Measurements from ENCODE around the gene TNFRSF11A.

The TNFRSF11A gene

DNA sequence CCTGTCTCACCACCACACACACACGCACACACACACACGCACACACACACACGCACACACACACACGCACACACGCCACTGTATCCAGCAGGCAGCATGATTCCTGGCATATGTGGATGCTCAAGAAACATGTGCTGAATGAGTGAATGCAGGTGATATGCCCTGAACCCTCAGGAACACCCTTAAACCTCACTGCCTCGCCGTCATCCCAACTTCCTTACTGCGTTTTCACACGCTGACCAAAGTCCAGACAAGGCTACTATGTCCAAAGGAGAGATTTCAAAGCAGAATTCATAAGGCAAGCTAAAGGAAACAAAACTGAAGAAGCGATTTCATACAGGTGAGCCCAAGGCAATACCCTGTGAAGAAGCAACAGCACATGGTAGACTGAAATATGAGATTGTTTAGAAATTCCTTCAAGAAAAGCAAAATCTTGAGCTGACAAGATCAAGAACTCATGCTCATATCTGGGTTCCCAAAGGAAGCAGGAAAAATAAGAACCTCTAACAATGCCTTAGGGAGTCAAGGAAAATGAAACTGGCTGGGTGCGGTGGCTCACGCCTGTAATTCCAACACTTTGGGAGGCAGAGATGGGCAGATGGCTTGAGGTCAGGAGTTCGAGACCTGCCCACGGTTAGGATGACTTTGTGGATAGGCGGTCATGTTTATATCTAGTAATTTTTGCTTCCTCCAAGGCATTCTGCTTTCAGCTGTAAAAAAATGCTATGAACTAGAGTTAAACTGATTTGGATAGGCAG lies 69.1 kb downstream of the TNFRSF11A start:
- no peaks in the 10 kb centered on the region; the same call in 1 of the 2 replicates for H3K4me1 ChIP-seq (ENCODE audit: insufficient read depth, low read length)

DNA sequence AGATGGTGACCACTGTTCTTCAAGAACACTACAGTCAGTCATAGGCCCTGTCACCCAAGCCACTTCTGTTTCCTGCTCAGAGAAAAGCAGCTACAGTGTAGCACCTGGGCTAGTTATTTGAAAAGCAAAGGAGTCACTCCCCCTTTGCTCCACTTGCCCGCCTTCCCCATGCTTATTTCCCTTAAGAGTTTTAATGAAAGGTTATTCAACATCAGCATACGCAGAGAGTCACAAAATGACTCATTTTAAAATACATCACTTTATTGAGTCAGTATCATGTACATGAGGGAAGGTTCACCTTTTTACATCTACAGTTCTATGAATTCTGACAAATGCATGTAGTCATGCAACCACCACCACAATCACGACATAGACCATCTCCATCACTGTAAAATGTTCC lies 71.3 kb downstream of the TNFRSF11A start:
- Histone ChIP-seq H3K36me3 (ENCODE audit: insufficient read depth, low read length) (no peaks in the 10 kb centered on the region), H3K9ac (ENCODE audit: low read depth, low read length) (no peak overlapping the region), H3K4me1 (ENCODE audit: insufficient read depth, low read length) (peaks cover 7% of the 10 kb centered on the region; the same call in 1 of the 2 replicates), H3K9me3 (ENCODE audit: control insufficient read depth, insufficient read depth, low read length) (peaks cover 3% of the 10 kb centered on the region; the same call in 1 of the 2 replicates)

More for the DNA sequence above, 69.1 kb downstream of the TNFRSF11A start:
- no peaks in the 10 kb centered on the region for H3K36me3 ChIP-seq (ENCODE audit: insufficient read depth, low read length)
- H3K9ac ChIP-seq (ENCODE audit: low read depth, low read length): no peak overlapping the region
- H3K9me3 ChIP-seq (ENCODE audit: control insufficient read depth, insufficient read depth, low read length): peaks cover 8% of the 10 kb centered on the region

DNA sequence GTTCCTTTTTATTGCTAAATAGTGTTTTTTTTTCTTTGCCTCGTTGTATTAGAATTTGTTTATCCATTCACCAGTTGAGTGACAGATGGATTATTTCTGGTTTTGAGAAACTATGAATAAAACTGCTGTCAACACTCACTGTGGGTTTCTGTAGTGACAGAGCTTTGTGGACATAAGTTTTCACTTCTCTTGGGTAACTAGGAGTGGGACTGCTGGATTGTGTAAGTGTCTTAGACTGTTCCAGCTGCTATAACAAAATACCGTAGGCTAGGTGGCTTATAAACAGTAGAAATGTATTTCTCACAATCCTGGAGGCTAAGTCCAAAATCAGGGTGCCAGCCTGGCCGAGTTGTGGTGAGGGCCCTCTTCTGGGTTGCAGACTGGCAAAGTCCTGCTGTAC lies 71.9 kb downstream of the TNFRSF11A start:
- Histone ChIP-seq H3K9ac (ENCODE audit: low read depth, low read length) (no peak overlapping the region), H3K36me3 (ENCODE audit: insufficient read depth, low read length) (no peaks in the 10 kb centered on the region), H3K9me3 (ENCODE audit: control insufficient read depth, insufficient read depth, low read length) (no peaks in the 10 kb centered on the region), H3K4me1 (ENCODE audit: insufficient read depth, low read length) (peaks cover 7% of the 10 kb centered on the region; the same call in 1 of the 2 replicates)

DNA sequence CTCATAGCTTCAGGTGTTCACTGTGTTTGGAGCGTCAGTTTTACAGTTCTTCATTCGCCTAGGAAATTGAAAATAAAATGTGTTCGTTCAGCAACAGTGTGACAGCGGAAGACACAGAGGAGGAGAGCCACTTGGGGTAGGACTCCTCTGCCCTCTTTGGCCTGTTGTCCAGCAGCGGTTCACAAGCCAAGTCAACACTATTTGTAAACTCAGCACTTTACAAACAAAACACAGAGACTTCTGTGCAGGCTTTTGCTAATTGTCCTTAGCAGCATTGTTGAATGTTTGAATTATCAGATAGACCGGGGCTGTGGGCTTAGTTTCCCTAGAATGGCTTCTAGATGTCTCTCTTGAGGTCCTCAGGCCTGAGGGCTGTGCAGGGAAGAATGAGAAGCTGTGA lies 73.2 kb downstream of the TNFRSF11A start:
- Histone ChIP-seq H3K36me3 (ENCODE audit: insufficient read depth, low read length) (no peaks in the 10 kb centered on the region), H3K9ac (ENCODE audit: low read depth, low read length) (no peak overlapping the region), H3K4me1 (ENCODE audit: insufficient read depth, low read length) (peaks cover 7% of the 10 kb centered on the region; the same call in 1 of the 2 replicates), H3K9me3 (ENCODE audit: control insufficient read depth, insufficient read depth, low read length) (no peaks in the 10 kb centered on the region)

DNA sequence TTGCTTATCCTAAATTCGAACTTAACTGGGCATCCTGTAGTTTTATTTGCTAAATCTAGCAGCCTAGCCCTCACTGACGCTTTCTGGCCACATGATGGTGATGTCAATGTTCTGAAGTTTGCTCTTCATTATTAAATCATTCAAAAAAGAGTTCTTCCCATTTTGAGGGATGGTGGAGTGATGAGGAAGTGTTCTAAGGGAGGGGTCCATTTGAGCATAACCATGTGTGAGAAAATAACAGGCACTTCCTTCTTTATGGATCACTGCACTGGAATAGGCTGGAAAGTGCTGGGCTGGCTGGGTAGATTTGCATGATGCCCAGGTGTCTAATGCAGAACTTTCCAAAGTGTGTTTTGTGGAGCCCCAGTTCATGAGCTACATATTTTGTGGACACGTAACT lies 74.2 kb downstream of the TNFRSF11A start:
- H3K36me3 ChIP-seq (ENCODE audit: insufficient read depth, low read length): no peaks in the 10 kb centered on the region
- H3K9ac ChIP-seq (ENCODE audit: low read depth, low read length): no peak overlapping the region
- peaks cover 7% of the 10 kb centered on the region; the same call in 1 of the 2 replicates for H3K4me1 ChIP-seq (ENCODE audit: insufficient read depth, low read length)
- H3K9me3 ChIP-seq (ENCODE audit: control insufficient read depth, insufficient read depth, low read length): no peaks in the 10 kb centered on the region

DNA sequence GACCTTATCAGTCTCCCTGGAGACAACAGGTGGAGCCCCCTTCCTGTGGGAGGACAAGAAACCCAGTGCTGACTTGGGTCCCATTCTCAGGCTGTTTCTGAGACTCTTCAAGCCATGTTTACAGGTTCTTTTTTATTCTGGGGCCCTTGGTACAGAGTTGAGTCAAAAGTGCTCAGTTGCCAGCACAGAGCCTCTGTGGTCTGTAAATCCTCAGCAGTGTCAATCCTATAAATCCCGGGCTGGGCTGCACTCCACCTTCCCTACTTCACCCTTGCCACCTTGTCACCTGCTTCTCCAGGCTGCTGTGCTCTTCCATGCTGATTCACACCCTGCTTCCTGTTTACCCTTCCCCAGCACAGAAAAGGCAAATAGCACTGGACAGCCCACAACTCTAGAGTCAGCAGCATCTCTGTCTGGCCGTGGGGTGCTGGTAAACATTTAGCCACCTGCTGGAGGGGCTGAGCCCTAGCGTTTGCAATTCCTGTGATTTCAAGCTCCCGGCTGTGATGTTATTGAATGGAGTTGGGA lies 74.7 kb downstream of the TNFRSF11A start:
- Histone ChIP-seq H3K9ac (ENCODE audit: low read depth, low read length) (no peak overlapping the region), H3K36me3 (ENCODE audit: insufficient read depth, low read length) (no peaks in the 10 kb centered on the region), H3K9me3 (ENCODE audit: control insufficient read depth, insufficient read depth, low read length) (no peaks in the 10 kb centered on the region), H3K4me1 (ENCODE audit: insufficient read depth, low read length) (peaks cover 7% of the 10 kb centered on the region; the same call in 1 of the 2 replicates)

DNA sequence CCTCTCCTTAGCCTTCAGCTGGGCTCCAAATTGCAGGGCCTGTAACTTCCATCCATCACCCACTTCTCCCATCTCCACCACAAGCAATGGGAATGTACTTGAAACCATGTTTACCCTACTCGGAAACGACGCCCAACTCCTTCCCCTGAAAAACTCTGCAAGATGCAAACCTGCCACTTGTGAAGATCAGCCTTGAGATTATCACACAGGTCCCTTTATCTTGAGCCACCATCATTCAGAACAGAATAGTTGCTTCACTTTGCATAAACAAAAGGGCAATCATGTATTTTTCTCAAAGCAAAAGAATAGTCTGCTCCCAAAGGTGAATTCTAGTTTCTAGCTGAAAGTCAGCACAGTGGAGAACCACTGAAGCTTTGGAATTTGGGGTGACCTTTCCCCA lies 75.8 kb downstream of the TNFRSF11A start:
- Histone ChIP-seq H3K36me3 (ENCODE audit: insufficient read depth, low read length) (no peaks in the 10 kb centered on the region), H3K4me1 (ENCODE audit: insufficient read depth, low read length) (peaks cover 7% of the 10 kb centered on the region; the same call in 1 of the 2 replicates), H3K9me3 (ENCODE audit: control insufficient read depth, insufficient read depth, low read length) (no peaks in the 10 kb centered on the region), H3K9ac (ENCODE audit: low read depth, low read length) (no peak overlapping the region)

DNA sequence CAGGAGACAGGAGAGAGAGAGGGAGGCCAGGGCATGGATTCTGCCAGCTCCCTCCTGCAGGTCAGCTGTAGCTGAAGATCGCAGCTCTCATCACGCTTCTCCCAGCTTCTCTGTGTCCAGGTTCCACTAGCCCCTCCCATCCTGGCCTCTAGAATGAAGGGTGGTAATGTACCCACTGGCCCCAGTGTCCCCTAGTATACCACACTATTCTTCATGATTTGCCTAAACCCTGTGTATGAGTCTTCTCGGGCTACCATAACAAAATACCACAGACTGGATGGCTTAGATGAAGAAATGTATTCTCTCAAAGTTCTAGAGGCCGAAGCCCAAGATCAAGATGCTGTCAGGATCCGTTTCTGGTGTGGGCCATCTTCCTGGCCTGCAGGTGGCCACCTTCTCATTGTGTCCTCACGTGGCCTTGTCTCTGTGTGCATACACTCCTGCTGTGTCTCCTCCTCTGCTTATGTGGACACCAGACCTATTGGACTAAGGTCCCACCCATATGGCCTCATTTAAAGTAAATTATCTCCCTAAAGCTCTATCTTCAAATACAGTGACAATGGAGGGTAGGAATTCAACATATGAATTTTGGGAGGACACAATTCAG lies 77.3 kb downstream of the TNFRSF11A start:
- H3K36me3 ChIP-seq (ENCODE audit: insufficient read depth, low read length): no peaks in the 10 kb centered on the region
- no peak overlapping the region for H3K9ac ChIP-seq (ENCODE audit: low read depth, low read length)
- H3K9me3 ChIP-seq (ENCODE audit: control insufficient read depth, insufficient read depth, low read length): no peaks in the 10 kb centered on the region
- peaks cover 7% of the 10 kb centered on the region; the same call in 1 of the 2 replicates for H3K4me1 ChIP-seq (ENCODE audit: insufficient read depth, low read length)

DNA sequence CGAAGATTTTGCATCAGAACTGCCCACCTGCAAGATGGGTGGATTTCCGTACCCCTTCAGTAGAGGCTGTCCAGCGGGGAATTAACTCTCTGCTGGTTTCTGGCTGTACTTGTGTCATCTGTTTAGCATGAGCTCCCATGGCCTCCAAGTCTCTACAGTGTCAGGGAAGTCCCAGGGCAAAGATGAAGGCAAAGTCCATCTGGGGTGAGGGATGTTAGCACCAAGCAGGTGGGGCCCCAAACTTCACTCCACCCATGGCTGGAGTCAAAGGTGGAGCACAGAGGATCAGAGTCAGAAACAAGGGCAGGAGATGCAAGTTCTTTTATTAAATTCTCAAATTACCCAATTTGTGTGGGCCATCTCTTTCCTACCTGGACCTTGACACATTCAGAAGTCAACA lies 78.0 kb downstream of the TNFRSF11A start:
- H3K4me1 ChIP-seq (ENCODE audit: insufficient read depth, low read length): peaks cover 7% of the 10 kb centered on the region; the same call in 1 of the 2 replicates

DNA sequence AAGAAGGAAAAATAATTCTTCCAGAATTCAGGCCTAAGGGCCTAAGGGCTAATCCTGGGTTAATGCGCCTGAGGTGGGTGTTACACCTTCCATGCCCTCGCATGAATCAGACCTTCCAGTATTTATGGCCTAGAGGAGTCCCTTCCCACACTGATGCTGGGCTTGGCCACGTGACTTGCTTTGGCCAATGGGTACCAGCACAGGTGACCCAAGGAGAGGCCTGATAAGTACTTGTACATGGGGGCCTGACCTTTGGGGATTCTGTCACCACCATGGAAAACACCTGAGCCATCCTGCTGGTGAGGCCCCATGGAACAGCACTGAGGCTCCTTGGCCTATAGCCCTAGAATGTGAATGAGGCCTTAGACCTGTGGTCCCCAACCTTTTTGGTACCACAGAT lies 79.8 kb downstream of the TNFRSF11A start:
- no peaks in the 10 kb centered on the region for H3K9me3 ChIP-seq (ENCODE audit: control insufficient read depth, insufficient read depth, low read length)
- peaks cover 1% of the 10 kb centered on the region; the same call in 1 of the 2 replicates for H3K4me1 ChIP-seq (ENCODE audit: insufficient read depth, low read length)
- no peak overlapping the region for H3K9ac ChIP-seq (ENCODE audit: low read depth, low read length)
- no peaks in the 10 kb centered on the region for H3K36me3 ChIP-seq (ENCODE audit: insufficient read depth, low read length)

More for the DNA sequence above, 78.0 kb downstream of the TNFRSF11A start:
- Histone ChIP-seq H3K9me3 (ENCODE audit: control insufficient read depth, insufficient read depth, low read length) (no peaks in the 10 kb centered on the region), H3K36me3 (ENCODE audit: insufficient read depth, low read length) (no peaks in the 10 kb centered on the region), H3K9ac (ENCODE audit: low read depth, low read length) (no peak overlapping the region)

DNA sequence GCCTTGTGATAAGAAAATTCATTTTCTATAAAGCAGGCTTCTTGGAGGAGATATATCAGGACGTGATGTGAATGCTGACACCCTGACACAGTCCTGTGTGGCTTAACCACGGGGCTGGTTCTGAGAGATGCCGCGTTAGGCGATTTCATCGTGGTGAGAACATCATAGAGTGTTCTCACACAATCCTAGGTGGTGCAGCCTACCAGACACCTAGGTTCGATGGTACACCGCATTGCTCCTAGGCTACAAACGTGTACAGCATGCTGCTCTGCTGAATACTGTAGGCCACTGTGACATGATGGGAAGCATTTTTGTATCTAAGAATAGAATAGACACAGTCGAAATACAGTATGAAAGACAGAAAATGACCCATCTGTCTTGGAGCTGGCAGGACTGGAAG lies 82.5 kb downstream of the TNFRSF11A start:
- Histone ChIP-seq H3K36me3 (ENCODE audit: insufficient read depth, low read length) (no peaks in the 10 kb centered on the region), H3K9me3 (ENCODE audit: control insufficient read depth, insufficient read depth, low read length) (no peaks in the 10 kb centered on the region), H3K9ac (ENCODE audit: low read depth, low read length) (no peak overlapping the region), H3K4me1 (ENCODE audit: insufficient read depth, low read length) (no peaks in the 10 kb centered on the region)

DNA sequence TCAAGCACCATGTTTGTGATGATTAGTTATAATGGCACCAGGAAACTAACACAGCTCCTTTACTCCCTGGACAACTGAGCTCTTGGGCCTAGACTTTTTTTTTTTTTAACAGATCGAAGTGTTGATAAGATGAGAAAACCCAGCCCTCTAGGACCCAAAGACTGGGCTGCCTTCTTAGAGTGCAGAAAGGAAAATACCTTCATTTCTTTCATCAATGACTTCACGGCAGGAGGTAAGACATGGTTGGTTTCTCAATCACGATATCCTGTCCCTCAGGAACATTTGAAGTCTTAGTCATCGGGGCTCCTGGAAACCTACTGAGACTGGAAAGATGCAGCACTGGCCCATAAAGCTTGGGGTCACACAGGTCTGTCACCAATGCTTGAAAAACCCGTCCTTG lies 84.7 kb downstream of the TNFRSF11A start:
- Histone ChIP-seq H3K9me3 (ENCODE audit: control insufficient read depth, insufficient read depth, low read length) (no peaks in the 10 kb centered on the region), H3K9ac (ENCODE audit: low read depth, low read length) (no peak overlapping the region)

DNA sequence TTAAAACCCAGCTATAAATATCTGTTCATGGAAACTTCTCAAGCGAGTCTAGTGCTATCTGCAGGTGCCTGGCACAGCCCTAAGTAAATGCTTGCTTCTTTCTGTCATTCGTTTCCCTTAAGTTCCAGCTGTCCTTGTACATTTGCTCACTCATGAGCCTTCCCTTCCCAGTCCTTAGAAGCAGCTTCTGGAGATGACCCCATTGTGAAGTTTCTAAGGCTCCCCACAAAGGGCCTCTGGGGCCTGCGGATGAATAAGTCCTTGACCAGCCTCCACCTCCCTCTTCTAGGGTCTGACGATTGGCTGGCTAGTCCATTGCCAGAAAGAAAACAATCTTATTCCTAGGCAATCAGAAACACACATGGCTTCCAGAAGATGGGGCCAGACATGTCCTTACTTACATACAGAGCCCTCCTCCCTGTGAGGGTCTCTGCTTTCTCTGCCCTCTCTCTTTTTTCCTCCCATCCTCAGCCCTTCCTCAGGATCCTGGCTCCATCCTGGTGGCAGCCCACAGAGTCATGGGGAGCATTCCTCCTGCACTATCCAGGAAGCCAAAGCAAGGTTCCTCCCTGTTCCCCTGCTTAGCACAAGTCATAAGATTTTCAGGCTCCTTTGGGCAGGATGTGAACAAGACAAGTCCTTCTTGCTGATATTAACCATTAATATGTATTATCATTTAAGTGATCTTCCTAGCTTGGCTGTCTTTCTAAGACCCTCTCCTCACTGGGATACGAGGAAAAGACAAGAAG lies 87.3 kb downstream of the TNFRSF11A start:
- no peaks in the 10 kb centered on the region for H3K4me1 ChIP-seq (ENCODE audit: insufficient read depth, low read length)
- H3K9ac ChIP-seq (ENCODE audit: low read depth, low read length): no peak overlapping the region
- H3K36me3 ChIP-seq (ENCODE audit: insufficient read depth, low read length): no peaks in the 10 kb centered on the region
- no peaks in the 10 kb centered on the region for H3K9me3 ChIP-seq (ENCODE audit: control insufficient read depth, insufficient read depth, low read length)

More for the DNA sequence above, 84.7 kb downstream of the TNFRSF11A start:
- H3K36me3 ChIP-seq (ENCODE audit: insufficient read depth, low read length): no peaks in the 10 kb centered on the region
- H3K4me1 ChIP-seq (ENCODE audit: insufficient read depth, low read length): no peaks in the 10 kb centered on the region

DNA sequence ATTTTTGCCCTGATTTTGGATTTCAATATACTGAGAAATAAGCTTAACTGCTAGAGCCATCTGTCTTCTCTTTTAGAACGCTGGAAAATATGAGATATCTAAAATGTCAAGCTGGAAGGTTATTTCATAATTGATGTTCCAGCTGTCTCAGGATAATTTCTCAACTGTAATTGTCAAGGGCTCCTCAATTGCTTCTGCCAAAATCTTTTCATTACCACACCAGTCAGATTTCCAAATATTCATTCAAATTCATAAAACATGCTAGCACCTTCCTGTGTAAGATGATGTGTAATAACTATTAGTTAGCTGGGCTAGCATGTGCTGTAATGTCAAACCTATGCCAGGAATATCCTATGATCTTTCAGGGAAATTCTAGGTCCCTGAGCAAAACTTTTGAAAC lies 88.1 kb downstream of the TNFRSF11A start:
- H3K9ac ChIP-seq (ENCODE audit: low read depth, low read length): no peak overlapping the region
- no peaks in the 10 kb centered on the region for H3K9me3 ChIP-seq (ENCODE audit: control insufficient read depth, insufficient read depth, low read length)
- H3K36me3 ChIP-seq (ENCODE audit: insufficient read depth, low read length): no peaks in the 10 kb centered on the region
- H3K4me1 ChIP-seq (ENCODE audit: insufficient read depth, low read length): no peaks in the 10 kb centered on the region
